Activated T-helper 1 cell treated with anti-CD3 and anti-CD28 coated beads, Interleukin-12 subunit alpha, Interleukin-12 subunit beta, Interleukin-2, Interleukin-4 antibody, amounts not matched to agents 30 ng/mL and 10 ng/mL and 1 ng/mL, durations not matched to agents 14 hours and 24 hours and 36 hours (primary cell): ENCODE data around the gene CNOT2. TPM values are rescaled to one million over a fixed set of nuclear protein-coding genes. Genes with fewer than 3 reads are reported as not detected.

Experiments
- DNase-seq: peaks from one replicate; pipeline ENCODE4 v3.0.0; 2021; ENCODE audit warnings: low spot score
- H3K27ac Mint-ChIP-seq: one replicate; pipeline ENCODE4 v1.8.0; 2021; ENCODE audit warnings: mild to moderate bottlenecking, mixed read lengths
- H3K27me3 Mint-ChIP-seq: one replicate; pipeline ENCODE4 v1.8.0; 2022; ENCODE audit warnings: mild to moderate bottlenecking, moderate library complexity, mixed read lengths; ENCODE audit not compliant: insufficient read depth
- H3K36me3 Mint-ChIP-seq: one replicate; pipeline ENCODE4 v1.8.0; 2021; ENCODE audit warnings: low read depth, mixed read lengths
- H3K4me1 Mint-ChIP-seq: one replicate; pipeline ENCODE4 v1.8.0; 2021; ENCODE audit warnings: low read depth, mixed read lengths
- H3K4me3 Mint-ChIP-seq: one replicate; pipeline ENCODE4 v1.8.0; 2021; ENCODE audit warnings: mild to moderate bottlenecking, moderate library complexity, mixed read lengths
- H3K9me3 Mint-ChIP-seq: one replicate; pipeline ENCODE4 v1.8.0; 2021; ENCODE audit warnings: mixed read lengths
- intact Hi-C: fragments of 100-400 bp; cut with micrococcal nuclease; formaldehyde crosslinking; loops from one replicate; pipeline ENCODE4 v1.15.1; 2024
- total RNA-seq: library from RNA; stranded (reverse); gene quantifications from 2 replicates; pipeline ENCODE4 v1.2.3, GENCODE V29; 2022

Gene CNOT2
- total RNA-seq, 1 donor from 2014 or later = 69.0 TPM

DNA sequence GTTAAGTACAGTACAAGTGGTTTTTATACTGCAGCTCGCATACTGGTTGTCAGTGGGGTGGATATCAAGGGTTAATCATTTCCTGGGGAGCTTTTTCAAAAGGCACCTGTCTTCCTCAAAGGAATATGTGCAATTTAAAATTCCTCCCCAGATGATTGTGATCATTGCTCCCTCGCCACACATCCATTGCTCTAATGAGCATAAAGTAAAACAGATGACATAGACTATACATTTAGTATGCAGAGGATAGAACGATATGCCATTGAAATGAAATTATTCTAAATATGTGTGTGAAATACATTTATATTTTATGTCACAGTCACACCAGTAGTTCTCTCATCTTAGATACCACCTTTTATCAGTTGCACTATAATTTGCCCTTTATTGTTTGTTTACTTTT, 86.5 kb downstream of the CNOT2 start:
- H3K27me3 Mint-ChIP-seq = no peaks in the 10 kb centered on the region
- intact Hi-C loops = no loop called here

DNA sequence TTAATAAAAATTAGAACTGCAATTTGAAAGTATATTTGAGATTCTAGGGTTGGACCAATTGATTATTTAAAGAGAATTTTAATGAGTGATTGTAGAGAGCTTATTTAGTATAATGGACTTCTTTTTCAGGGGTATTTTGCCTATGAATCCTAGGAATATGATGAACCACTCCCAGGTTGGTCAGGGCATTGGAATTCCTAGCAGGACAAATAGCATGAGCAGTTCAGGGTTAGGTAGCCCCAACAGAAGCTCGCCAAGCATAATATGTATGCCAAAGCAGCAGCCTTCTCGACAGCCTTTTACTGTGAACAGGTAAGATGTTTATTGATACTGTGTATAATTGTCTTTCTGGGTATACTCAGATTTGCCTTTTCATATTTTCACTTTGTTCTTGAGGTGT, 86.9 kb downstream of the CNOT2 start:
- no peak overlapping the region for H3K4me3 Mint-ChIP-seq
- peaks cover 19% of the 10 kb centered on the region for H3K36me3 Mint-ChIP-seq
- no peaks in the 10 kb centered on the region for H3K27me3 Mint-ChIP-seq
- H3K9me3 Mint-ChIP-seq = peaks cover 5% of the 10 kb centered on the region
- no peak overlapping the region for H3K27ac Mint-ChIP-seq
- peaks cover 5% of the 10 kb centered on the region for H3K4me1 Mint-ChIP-seq
- DNase-seq = no peak
- intact Hi-C loops = no loop called here

More for the DNA sequence above, 86.5 kb downstream of the CNOT2 start:
- no peak for DNase-seq
- no peak overlapping the region for H3K4me3 Mint-ChIP-seq
- peaks cover 5% of the 10 kb centered on the region for H3K4me1 Mint-ChIP-seq
- H3K36me3 Mint-ChIP-seq = peaks cover 17% of the 10 kb centered on the region
- H3K27ac Mint-ChIP-seq = no peak overlapping the region
- H3K9me3 Mint-ChIP-seq = peaks cover 5% of the 10 kb centered on the region

DNA sequence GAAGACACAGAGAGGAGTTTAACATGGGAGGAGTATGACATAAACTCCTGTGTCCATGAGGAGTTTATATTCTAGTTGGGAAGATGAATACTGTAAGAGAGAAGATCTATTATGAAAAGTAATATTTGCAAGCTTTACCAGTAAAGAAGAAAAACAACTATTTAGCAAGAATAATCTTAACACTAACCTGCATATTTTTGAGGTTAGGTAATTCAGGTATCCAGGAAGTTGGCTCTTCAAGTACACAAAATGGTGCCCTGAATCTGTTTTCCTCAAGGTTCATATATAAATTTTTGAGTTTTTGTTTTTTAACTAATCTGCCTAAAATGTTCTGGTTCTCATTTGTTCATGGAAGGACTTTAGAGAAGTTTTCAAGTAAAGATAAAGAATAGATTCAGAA, 89.0 kb downstream of the CNOT2 start:
- Mint-ChIP-seq H3K4me3 (no peak overlapping the region), H3K4me1 (peaks cover 5% of the 10 kb centered on the region), H3K36me3 (peaks cover 19% of the 10 kb centered on the region), H3K27ac (no peak overlapping the region), H3K9me3 (no peaks in the 10 kb centered on the region), H3K27me3 (no peaks in the 10 kb centered on the region)
- no peak for DNase-seq
- intact Hi-C loops = no loop called here

DNA sequence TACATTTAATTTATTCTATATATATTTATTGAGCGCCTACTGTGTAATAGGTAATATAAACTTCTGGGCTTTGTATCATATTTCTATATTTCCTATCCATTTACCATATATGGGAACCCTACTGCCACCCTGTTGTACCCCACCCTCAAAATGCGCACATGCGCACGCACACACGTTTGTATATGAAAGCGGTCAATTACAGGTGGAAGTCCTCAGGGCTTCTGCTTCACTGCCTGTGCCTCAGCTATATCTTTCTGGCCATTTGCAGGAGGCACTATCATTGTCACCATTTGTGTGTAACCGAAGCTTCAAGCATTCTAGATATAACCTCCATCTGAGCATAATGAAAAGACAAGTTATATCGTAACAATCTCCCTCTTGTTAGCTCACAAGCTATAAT, 91.5 kb downstream of the CNOT2 start:
- DNase-seq = no peak
- H3K36me3 Mint-ChIP-seq = peaks cover 26% of the 10 kb centered on the region
- intact Hi-C loops = no loop called here
- no peaks in the 10 kb centered on the region for H3K9me3 Mint-ChIP-seq
- H3K4me3 Mint-ChIP-seq = no peak overlapping the region
- H3K4me1 Mint-ChIP-seq = no peaks in the 10 kb centered on the region
- no peaks in the 10 kb centered on the region for H3K27me3 Mint-ChIP-seq
- H3K27ac Mint-ChIP-seq = no peak overlapping the region

DNA sequence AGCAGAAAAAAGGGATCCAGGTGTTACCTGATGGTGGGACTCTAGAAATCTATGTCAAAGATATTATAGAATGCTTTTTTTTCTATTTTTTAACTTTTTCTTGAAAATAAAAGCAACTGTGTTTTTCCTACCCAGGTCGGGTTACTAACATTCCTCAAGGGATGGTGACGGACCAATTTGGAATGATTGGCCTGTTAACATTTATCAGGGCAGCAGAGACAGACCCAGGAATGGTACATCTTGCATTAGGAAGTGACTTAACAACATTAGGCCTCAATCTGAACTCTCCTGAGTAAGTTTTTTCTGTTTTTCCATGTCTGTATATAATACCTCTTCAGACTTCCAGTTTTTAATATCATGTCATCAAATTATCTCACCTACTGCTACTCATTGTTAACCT, 95.3 kb downstream of the CNOT2 start:
- intact Hi-C loops = no loop called here
- H3K9me3 Mint-ChIP-seq = no peaks in the 10 kb centered on the region
- DNase-seq = no peak
- H3K4me1 Mint-ChIP-seq = no peaks in the 10 kb centered on the region
- no peak overlapping the region for H3K4me3 Mint-ChIP-seq
- H3K36me3 Mint-ChIP-seq = peaks cover 37% of the 10 kb centered on the region
- no peaks in the 10 kb centered on the region for H3K27me3 Mint-ChIP-seq
- H3K27ac Mint-ChIP-seq = peak overlapping the region; percentile 6

DNA sequence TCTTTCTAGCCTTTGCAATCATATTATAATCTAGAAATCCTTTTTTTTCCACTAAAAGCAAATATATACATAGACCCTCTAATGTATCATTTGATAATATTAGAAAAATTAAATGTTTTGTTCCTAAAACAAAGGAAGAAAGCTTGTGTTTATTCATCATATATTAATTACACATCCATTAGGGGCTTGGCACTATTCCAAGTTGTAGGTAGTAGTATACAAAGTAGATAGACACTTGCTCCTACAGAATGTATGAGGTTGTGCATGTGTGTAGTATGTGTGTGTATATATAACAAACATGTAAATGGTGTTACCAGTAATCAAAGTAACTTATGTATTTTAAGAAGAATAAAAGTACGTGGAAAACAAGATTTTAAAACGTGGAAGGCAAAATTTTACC, 107.8 kb downstream of the CNOT2 start:
- no peaks in the 10 kb centered on the region for H3K9me3 Mint-ChIP-seq
- no peaks in the 10 kb centered on the region for H3K4me1 Mint-ChIP-seq
- intact Hi-C loops = no loop called here
- no peaks in the 10 kb centered on the region for H3K27me3 Mint-ChIP-seq
- no peak overlapping the region for H3K4me3 Mint-ChIP-seq
- H3K36me3 Mint-ChIP-seq = peaks cover 19% of the 10 kb centered on the region
- H3K27ac Mint-ChIP-seq = no peak overlapping the region
- no peak for DNase-seq

DNA sequence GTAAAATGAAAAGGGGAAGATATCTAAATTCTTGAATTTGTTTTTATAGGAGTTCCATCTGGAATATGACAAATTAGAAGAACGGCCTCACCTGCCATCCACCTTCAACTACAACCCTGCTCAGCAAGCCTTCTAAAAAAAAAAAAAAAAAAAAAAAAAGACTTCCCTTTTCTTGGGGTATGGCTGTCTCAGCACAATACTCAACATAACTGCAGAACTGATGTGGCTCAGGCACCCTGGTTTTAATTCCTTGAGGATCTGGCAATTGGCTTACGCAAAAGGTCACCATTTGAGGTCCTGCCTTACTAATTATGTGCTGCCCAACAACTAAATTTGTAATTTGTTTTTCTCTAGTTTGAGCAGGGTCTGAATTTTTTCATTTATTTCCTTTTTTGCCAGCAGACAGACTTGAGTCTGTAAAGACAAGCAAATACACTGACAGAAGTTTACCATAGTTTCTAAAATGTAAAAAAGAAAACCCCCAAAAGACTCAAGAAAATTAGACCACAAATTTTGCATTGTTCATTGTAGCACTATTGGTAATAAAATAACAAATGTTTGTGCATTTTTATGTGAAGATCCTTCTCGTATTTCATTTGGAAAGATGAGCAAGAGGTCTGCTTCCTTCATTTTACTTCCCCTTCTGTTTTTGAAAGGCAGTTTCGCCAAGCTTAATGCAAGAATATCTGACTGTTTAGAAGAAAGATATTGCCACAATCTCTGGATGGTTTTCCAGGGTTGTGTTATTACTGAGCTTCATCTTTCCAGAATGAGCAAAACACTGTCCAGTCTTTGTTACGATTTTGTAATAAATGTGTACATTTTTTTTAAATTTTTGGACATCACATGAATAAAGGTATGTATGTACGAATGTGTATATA, 110.8 kb downstream of the CNOT2 start:
- H3K27ac Mint-ChIP-seq = no peak overlapping the region
- H3K9me3 Mint-ChIP-seq = no peaks in the 10 kb centered on the region
- peaks cover 19% of the 10 kb centered on the region for H3K36me3 Mint-ChIP-seq
- H3K4me3 Mint-ChIP-seq = no peak overlapping the region
- no peaks in the 10 kb centered on the region for H3K27me3 Mint-ChIP-seq
- H3K4me1 Mint-ChIP-seq = no peaks in the 10 kb centered on the region
- no peak for DNase-seq
- intact Hi-C loops = no loop called here

DNA sequence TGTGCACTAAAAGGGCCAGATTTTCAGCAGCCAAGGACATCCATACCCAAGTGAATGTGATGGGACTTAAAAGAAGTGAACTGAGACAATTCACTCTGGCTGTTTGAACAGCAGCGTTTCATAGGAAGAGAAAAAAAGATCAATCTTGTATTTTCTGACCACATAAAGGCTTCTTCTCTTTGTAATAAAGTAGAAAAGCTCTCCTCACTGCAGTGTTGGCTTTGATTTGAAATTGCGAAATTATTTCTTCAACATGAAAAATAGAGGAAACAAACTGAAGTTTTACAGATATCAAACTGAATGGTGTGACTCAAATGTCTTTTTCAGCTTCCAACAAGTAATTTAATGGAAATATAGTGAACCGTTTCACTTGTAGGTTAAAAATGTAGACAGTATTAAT, 111.6 kb downstream of the CNOT2 start:
- Mint-ChIP-seq H3K27ac (no peak overlapping the region), H3K36me3 (peaks cover 19% of the 10 kb centered on the region)
- DNase-seq = no peak

DNA sequence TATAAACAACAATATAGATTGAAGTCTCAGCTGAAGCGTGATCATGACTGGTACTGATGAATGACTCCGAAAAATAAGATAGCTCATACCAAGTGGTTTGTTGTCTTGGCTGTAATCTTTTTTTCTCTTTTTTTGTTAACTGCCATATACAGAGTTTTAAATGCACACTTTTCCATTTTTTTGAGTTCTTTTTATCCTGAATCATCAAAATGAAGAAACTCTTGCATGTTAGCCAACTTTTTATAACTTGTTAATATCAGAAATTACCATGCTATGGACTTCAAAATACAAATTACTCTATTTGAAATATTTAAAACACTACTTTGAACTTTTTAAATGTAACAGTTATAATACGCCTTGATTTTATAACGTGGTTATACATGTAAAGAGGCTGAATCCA, 112.7 kb downstream of the CNOT2 start:
- Mint-ChIP-seq H3K4me3 (no peak overlapping the region), H3K27ac (no peak overlapping the region), H3K36me3 (peaks cover 19% of the 10 kb centered on the region), H3K4me1 (no peaks in the 10 kb centered on the region), H3K9me3 (no peaks in the 10 kb centered on the region), H3K27me3 (no peaks in the 10 kb centered on the region)
- no peak for DNase-seq
- intact Hi-C loops = no loop called here

More for the DNA sequence above, 111.6 kb downstream of the CNOT2 start:
- Mint-ChIP-seq H3K4me3 (no peak overlapping the region), H3K4me1 (no peaks in the 10 kb centered on the region), H3K27me3 (no peaks in the 10 kb centered on the region), H3K9me3 (no peaks in the 10 kb centered on the region)
- intact Hi-C loops = no loop called here

DNA sequence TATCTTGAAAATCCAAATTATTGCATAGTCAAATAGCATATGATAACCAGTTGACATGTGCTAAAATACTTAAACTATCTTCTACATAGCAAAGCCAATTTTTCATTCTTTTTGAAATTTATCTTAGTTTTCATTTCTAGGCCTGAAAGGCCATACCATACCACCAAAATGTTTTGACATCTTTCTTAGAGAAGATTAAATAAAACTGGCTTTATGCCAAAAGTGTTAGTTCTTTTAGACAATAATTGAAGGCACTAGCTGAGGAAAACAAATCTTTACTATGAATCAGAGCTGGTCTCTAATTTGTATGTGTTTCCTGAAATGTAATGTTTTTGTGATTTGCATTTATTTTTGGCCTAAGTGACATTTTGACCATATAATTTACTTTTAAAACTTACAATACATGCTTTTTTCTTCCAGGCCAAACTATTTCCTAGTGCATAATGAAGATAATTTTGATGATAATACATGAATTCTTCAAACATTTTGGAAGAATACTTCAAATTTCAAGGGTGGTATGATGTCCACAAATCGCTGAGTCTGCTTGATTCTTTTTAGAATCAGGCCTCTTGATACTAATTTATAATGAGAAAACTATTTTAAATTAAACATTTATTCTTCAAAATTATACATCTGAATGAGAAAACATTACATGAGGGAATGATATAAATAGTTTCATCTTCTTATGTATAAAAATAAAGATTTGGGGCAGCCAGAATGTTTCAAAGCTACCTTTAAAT, 116.4 kb downstream of the CNOT2 start:
- Mint-ChIP-seq H3K4me3 (no peak overlapping the region), H3K36me3 (peaks cover 8% of the 10 kb centered on the region), H3K4me1 (peaks cover under 1% of the 10 kb centered on the region), H3K27me3 (peaks cover 15% of the 10 kb centered on the region), H3K27ac (no peak overlapping the region), H3K9me3 (no peaks in the 10 kb centered on the region)
- no peak for DNase-seq
- intact Hi-C loops = loop anchor here (10.0 kb wide), 1 partner anchor 1325 kb away; the partner anchor contains the start of gene TMEM19

DNA sequence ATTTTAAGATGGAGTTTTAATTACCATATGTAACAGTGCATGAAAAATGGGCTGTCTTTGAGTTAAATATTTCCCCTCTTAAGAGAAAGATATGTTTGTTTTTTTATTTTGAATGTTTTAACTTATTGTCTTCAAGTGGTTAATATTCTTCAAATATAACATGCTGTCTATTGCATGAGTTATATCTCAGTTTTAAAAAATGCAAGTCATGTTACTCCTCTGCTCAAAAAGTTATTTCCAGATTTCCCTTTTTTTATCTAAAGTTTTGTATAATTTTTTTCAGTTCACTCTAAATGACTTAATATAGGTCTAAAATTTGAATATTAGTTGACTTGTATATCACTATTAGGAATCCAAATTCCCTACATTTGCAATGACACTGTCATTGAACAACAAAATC, 117.0 kb downstream of the CNOT2 start:
- Mint-ChIP-seq H3K27me3 (peaks cover 21% of the 10 kb centered on the region), H3K4me1 (peaks cover 6% of the 10 kb centered on the region), H3K36me3 (peaks cover 3% of the 10 kb centered on the region), H3K4me3 (no peak overlapping the region), H3K9me3 (no peaks in the 10 kb centered on the region), H3K27ac (no peak overlapping the region)
- intact Hi-C loops = loop anchor here (10.0 kb wide), 1 partner anchor 1325 kb away; the partner anchor contains the start of gene TMEM19
- no peak for DNase-seq

DNA sequence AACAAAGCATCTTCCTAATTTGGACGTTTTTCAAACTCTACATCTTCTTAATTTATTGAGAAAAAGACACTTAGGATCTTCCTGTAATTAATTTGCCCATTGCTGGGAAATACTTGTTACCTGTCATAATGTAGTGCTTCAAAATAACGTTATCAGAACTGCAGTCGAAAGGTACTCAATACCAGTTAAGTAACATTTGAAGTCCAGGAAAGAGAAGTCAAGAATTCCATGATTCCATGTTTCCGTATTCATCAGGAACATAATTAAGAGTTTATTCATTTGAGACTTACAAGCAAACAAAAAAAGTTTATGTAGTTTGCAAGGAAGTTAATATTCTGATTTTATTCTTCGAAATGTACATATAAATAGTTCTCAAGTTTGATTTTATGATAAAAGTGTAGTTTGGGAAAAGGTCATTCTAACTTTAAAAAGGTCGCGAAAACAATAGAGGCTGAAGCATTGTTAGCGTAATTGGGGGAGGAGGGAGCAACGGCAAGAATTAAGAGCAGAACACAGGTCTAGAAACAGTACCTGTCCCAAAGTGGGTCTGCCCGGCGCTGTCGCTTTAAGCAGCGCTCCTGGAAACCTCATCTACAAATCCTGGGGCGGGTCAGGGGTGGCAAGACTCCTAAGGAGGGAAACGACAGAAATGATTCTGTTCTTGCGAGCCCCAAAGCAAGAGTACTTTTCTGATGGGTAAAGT, 121.6 kb downstream of the CNOT2 start:
- H3K27ac Mint-ChIP-seq = no peak overlapping the region
- peaks cover 20% of the 10 kb centered on the region for H3K4me1 Mint-ChIP-seq
- no peaks in the 10 kb centered on the region for H3K9me3 Mint-ChIP-seq
- intact Hi-C loops = loop anchor here (1.0 to 10.0 kb wide), 4 partner anchors 121 to 1477 kb away; partner anchors contain the start of genes FRS2 and TMEM19
- H3K4me3 Mint-ChIP-seq = peak overlapping the region; percentile 78
- H3K27me3 Mint-ChIP-seq = peaks cover 44% of the 10 kb centered on the region
- DNase-seq = no peak
- no peaks in the 10 kb centered on the region for H3K36me3 Mint-ChIP-seq

DNA sequence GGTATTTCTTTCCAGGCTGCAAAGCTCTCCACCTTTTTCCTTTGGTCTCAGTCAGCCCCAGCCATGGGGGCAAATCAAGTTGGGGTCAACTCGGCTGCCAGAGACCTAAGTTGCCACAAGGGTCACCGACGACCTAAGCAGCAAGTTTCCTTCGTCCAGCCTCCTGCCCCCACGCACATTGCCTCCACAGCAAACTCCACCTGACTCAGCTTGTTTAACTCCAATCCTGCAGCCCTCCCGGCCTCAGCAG, 122.1 kb downstream of the CNOT2 start:
- intact Hi-C loops = loop anchor here (1.0 to 10.0 kb wide), 4 partner anchors 121 to 1477 kb away; partner anchors contain the start of genes FRS2 and TMEM19
- H3K4me1 Mint-ChIP-seq = peaks cover 20% of the 10 kb centered on the region
- H3K27me3 Mint-ChIP-seq = peaks cover 44% of the 10 kb centered on the region
- H3K4me3 Mint-ChIP-seq = peak overlapping the region; percentile 78
- H3K36me3 Mint-ChIP-seq = no peaks in the 10 kb centered on the region
- H3K27ac Mint-ChIP-seq = no peak overlapping the region
- no peaks in the 10 kb centered on the region for H3K9me3 Mint-ChIP-seq
- no peak for DNase-seq
